Jurkat, Clone E6-1 (cell line): ENCODE measurements around the gene INSC.

Experiments
- DNase-seq: peaks from one replicate; pipeline ENCODE4 v3.0.0-alpha.2; 2011; ENCODE audit warnings: low read depth, low spot score
- H3K4me3 ChIP-seq: 2 replicates; pipeline ENCODE4 v1.5.1; 2011; ENCODE audit warnings: mild to moderate bottlenecking, low read length, control low read depth, moderate library complexity

Gene INSC

GRCh38 chr11:15171956-15172355 is 57.2 kb downstream of the INSC start:
- H3K4me3 ChIP-seq = no peak overlapping the region
- no peak for DNase-seq

DNA sequence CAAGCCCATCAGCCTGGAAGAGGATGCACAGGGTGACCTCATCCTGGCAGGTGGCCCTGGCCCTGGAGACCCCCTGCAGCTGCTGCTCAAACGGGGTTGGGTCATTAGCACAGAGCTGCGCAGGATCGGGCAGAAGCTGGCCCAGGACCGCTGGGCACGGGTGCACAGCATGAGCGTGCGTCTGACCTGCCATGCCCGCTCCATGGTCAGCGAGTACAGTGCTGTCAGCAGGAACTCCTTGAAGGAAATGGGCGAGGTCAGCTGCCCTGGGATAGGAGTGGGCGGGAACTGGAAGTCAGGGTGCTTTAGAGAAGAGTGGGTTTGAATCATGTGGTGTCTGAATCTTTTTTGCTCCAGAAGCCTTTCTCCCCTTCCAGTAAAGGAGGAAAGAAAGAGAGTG is 61.1 kb downstream of the INSC start:
- H3K4me3 ChIP-seq = no peak overlapping the region
- DNase-seq = no peak

- H3K4me3 ChIP-seq = no peak overlapping the region
- no peak for DNase-seq
Measured at GRCh38 chr11:15176646-15177163, 62.0 kb downstream of the INSC start.

DNA sequence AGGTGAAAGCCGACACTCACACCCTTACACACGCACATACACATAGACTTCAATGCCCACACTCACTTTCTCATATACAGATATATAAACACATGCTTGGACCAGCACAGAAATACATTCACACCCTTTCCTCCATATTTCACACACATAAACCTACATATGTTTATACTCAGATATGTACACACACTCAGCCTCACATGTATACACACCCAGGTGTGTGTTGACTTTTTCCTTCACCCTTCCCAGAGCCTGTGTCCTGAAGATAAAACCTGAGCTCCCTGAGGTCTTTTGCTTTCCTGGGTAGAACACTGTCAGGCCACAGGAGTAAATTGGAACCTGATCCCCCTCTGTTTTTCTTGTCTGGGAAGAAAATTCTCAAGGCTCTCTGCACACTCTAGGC is 62.8 kb downstream of the INSC start:
- H3K4me3 ChIP-seq = no peak overlapping the region
- no peak for DNase-seq

GRCh38 chr11:15178214-15178613 is 63.5 kb downstream of the INSC start:
- DNase-seq = no peak
- no peak overlapping the region for H3K4me3 ChIP-seq

- DNase-seq = no peak
- no peak overlapping the region for H3K4me3 ChIP-seq
Measured at GRCh38 chr11:15179167-15179566, 64.4 kb downstream of the INSC start.

GRCh38 chr11:15180212-15180792 is 65.6 kb downstream of the INSC start:
- H3K4me3 ChIP-seq = no peak overlapping the region
- no peak for DNase-seq

- H3K4me3 ChIP-seq = no peak overlapping the region
- DNase-seq = no peak
Measured at GRCh38 chr11:15182372-15182771, 67.6 kb downstream of the INSC start.

GRCh38 chr11:15185021-15185420 is 70.3 kb downstream of the INSC start:
- DNase-seq = no peak
- H3K4me3 ChIP-seq = no peak overlapping the region

GRCh38 chr11:15186146-15186545 is 71.4 kb downstream of the INSC start:
- no peak for DNase-seq
- no peak overlapping the region for H3K4me3 ChIP-seq

DNA sequence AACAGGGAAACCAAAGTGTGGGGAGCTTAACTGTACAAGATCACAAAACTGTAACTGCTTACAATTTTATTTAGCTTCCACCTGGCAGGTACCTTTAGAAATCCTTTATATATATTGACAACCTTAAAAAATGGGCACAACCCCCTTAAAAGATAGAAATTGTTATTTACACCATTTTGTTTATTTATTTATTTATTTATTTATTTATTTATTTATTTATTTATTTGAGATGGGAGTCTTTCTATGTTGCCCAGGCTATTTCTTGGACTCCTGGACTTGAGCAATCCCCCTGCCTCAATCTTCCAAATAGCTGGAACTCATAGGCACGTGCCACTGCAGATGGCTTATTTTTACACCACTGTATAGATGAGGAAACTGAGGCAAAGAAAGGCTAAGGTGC is 74.5 kb downstream of the INSC start:
- no peak overlapping the region for H3K4me3 ChIP-seq
- no peak for DNase-seq

DNA sequence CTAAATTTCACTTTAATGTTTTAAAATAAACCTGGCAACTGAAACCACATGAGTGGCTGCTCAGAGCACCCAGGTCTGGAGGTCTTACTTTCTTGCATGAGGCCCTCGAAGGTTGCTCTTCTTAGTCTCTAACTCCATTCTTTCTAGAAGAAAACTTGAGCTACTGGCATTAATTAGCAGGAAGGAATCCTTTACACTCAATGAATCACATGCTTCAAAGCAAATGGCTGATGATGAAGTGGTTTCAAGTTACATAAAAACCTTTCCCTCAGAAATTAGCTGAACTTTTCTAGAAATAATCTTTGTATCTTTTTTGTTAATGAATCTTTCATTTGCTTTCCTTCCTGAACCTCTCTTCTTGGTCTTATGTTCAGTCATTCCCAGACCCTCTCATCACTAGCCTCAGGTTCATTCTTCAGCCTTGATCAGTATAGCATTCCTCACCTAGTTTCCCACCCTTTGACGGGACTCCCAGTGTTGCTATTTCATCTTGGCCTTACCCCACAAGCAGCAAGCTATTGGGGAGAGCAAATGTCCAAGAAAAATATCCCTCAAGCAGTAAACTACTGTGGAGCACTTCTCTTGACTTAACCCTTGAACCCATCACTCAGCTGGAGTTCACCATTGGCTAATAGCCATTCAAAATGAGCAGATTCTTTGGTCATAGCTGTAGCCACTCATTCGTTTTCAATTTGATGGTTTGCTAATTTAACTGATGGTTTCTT is 75.1 kb downstream of the INSC start:
- DNase-seq = no peak
- no peak overlapping the region for H3K4me3 ChIP-seq

DNA sequence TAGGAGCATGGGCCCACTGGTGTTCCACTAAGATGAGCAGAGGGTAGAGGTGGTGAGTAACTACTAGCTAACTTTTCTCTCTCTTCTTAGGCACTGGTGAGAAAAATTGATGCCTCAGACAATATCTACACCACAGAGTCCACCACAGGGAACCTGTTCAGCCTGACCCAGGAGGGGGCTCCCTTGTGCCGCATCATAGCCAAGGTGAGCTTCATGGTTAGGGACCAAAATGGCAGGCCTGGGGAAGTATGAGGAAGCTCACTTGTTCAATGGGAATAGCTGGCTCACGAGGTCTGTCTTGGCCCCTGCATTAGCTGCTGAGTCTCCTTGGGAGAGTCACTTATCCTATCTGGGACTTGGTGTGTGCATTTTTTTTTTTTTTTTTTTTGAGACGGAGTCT is 75.9 kb downstream of the INSC start:
- H3K4me3 ChIP-seq = no peak overlapping the region
- no peak for DNase-seq

GRCh38 chr11:15192005-15192556 is 77.4 kb downstream of the INSC start:
- DNase-seq = no peak
- H3K4me3 ChIP-seq = no peak overlapping the region

GRCh38 chr11:15194671-15195415 is 80.1 kb downstream of the INSC start:
- no peak overlapping the region for H3K4me3 ChIP-seq
- DNase-seq = no peak

DNA sequence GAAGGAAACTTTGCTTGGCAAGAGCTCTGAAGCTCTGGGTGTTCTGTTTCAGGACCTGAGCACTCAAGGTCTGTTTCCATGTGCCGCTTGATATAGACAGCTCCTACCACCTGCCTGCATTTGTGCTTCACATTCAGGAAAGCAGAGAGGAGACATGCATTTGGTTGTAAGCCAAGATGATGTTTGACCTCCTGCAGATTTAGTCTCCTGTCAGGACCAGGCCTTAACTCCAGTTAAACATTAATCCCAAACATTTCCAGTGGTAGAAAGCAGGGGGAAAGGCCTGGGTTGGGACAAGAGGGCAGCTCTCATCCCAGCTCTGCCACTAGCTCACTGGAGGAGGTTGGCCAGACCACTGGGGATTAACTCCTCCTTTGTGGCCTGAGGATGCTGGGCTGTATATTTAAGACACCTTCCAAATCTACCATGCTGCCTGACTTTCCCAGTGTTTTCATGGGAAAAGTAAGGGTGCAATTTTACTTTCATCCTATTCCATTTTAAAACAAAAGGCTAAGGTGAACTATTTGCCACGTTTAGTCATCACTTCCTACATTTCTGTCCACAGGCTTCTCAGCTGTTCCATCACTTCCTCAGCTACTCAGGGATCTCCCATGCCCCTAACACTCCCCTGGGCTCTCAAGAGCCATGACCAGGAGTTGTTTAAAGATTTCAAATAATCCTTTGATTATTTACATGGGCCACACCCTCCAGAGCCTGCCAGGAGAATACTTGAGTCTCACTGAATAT is 80.9 kb downstream of the INSC start:
- no peak for DNase-seq

DNA sequence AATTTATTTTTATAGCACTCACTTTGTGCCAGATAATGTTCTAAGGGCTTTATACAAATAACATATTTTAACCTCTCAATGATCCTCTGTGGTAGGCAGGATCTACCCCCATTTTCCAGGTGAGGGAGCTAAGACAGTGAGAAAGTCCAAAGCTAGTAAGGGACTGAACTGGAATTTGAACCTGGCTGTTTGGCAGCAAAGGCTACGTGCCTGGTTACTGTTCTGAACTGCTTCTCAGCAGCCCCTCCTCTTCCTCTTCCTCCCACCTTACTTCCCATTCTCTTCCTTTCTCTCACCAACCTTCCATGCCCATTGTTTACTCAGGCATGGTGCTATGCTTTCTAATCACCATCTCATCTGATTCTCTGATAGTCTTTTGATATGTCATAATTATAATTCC is 82.0 kb downstream of the INSC start:
- DNase-seq = no peak

More for the DNA sequence above, 80.9 kb downstream of the INSC start:
- H3K4me3 ChIP-seq = no peak overlapping the region

DNA sequence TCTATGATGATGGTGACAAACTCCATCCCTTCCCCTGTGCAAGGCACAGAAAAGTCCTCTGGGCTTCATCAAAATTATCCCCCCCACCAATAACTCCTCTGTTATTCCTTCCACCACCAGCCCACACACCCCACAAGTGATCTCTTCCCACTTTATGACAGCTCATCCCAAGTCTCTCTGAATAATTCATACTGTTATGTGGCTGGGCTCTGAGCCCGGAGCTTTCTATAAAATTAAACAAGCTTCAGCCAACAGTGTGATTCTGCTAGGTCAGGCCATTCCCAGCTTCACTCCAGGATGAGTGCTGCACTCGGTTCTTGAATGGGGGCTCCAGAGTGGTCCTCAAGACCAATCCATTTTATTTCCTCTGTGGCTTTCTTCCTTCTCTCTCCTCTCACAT is 83.0 kb downstream of the INSC start:
- no peak overlapping the region for H3K4me3 ChIP-seq
- DNase-seq = no peak

More for the DNA sequence above, 82.0 kb downstream of the INSC start:
- H3K4me3 ChIP-seq = no peak overlapping the region

GRCh38 chr11:15198284-15198683 is 83.6 kb downstream of the INSC start:
- no peak overlapping the region for H3K4me3 ChIP-seq
- DNase-seq = no peak
